Karpas-422 (cell line): ENCODE measurements around the gene ZNF562. TPM values are rescaled to one million over a fixed set of nuclear protein-coding genes. Genes with fewer than 3 reads are reported as not detected.
"Not testable (repeated sequence)": the region's sequence is repeated elsewhere in the genome, so short reads cannot be mapped to it uniquely, and the experiment has no call there.

ENCODE experiments used
- DNase-seq: peaks from one replicate; pipeline ENCODE4 v3.0.0-alpha.2; 2015
- H2AFZ ChIP-seq: fragments of 200-600 bp; sonication (generic); 2 replicates; pipeline ENCODE4 v1.6.1; 2014; ENCODE audit warnings: antibody characterized with exemption, low read length, mixed read lengths
- H3K27ac ChIP-seq: fragments of 200-600 bp; sonication (generic); 2 replicates; pipeline ENCODE4 v1.5.1; 2014; ENCODE audit warnings: mild to moderate bottlenecking, low read length, moderate library complexity
- H3K27me3 ChIP-seq: fragments of 200-600 bp; sonication (generic); 2 replicates; pipeline ENCODE4 v1.6.1; 2014; ENCODE audit warnings: low read length, mixed read lengths
- H3K36me3 ChIP-seq: fragments of 200-600 bp; sonication (generic); 2 replicates; pipeline ENCODE4 v1.6.1; 2014; ENCODE audit warnings: low read length, mixed read lengths; ENCODE audit not compliant: insufficient read depth
- H3K4me1 ChIP-seq: fragments of 200-600 bp; sonication (generic); 2 replicates; pipeline ENCODE4 v1.6.1; 2014; ENCODE audit warnings: mild to moderate bottlenecking, low read length, mixed read lengths
- H3K4me2 ChIP-seq: fragments of 200-600 bp; sonication (generic); 2 replicates; pipeline ENCODE4 v1.6.1; 2014; ENCODE audit warnings: low read length, low read depth, mild to moderate bottlenecking; ENCODE audit not compliant: poor library complexity, severe bottlenecking
- H3K4me3 ChIP-seq: fragments of 200-600 bp; sonication (generic); 2 replicates; pipeline ENCODE4 v1.5.1; 2014; ENCODE audit warnings: mild to moderate bottlenecking, antibody characterized with exemption, low read length, mixed read lengths
- H3K79me2 ChIP-seq: fragments of 200-600 bp; sonication (generic); 2 replicates; pipeline ENCODE4 v1.6.1; 2014; ENCODE audit warnings: mild to moderate bottlenecking, low read length, mixed read lengths
- H3K9ac ChIP-seq: fragments of 200-600 bp; sonication (generic); 2 replicates; pipeline ENCODE4 v1.6.0; 2014; ENCODE audit warnings: low read length
- H3K9me2 ChIP-seq: fragments of 200-600 bp; sonication (generic), shearing (Covaris generic); replicated peaks from 2 replicates; pipeline ENCODE4 v1.6.0; 2014; ENCODE audit warnings: mild to moderate bottlenecking, low read length, moderate library complexity; ENCODE audit not compliant: insufficient read depth
- H3K9me3 ChIP-seq: fragments of 300-700, 200-600 bp; sonication (generic); 2 replicates; pipeline ENCODE4 v1.6.1; 2014; ENCODE audit warnings: low read length, mixed read lengths
- H4K20me1 ChIP-seq: fragments of 200-600 bp; sonication (generic); 2 replicates; pipeline ENCODE4 v1.6.1; 2014; ENCODE audit warnings: mild to moderate bottlenecking, antibody characterized with exemption, low read length, low read depth; ENCODE audit not compliant: insufficient read depth
- total RNA-seq: library from RNA; depleted of rRNA; stranded (reverse); fragments of >200 nt; shearing (Covaris generic); gene quantifications from 2 replicates; pipeline ENCODE4 v1.2.3, GENCODE V29; 2014; ENCODE audit warnings: low replicate concordance

Gene ZNF562
- total RNA-seq, 1 experiment from 2014 or later: 35.5 TPM

DNA sequence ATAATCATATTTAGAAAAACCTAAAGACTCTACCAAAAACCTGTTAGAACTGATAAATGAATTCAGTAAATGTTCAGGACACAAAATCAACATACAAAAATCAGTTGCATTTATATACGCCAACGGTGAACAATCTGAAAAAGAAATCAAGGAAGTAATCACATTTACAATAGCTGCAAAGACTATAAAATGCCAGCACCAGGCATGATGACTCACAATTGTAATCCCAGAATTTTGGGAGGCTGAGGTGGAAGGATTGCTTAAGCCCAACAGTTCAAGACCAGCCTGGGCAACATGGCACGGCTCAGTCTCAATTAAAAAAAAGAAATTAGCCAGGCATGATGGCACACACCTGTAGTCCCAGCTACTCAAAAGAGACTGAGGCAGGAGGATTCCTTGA lies 7.0 kb downstream of the ZNF562 start:
- Histone ChIP-seq H3K4me1 (no peaks in the 10 kb centered on the region), H3K36me3 (peaks cover 75% of the 10 kb centered on the region), H3K4me3 (no peak overlapping the region), H3K27me3 (no peaks in the 10 kb centered on the region), H2AFZ (no peak overlapping the region), H3K4me2 (no peak overlapping the region), H3K9me2 (no peaks in the 10 kb centered on the region), H3K9ac (no peak overlapping the region), H3K9me3 (peaks cover 28% of the 10 kb centered on the region), H4K20me1 (no peaks in the 10 kb centered on the region), H3K27ac (no peak overlapping the region), H3K79me2 (peaks cover 100% of the 10 kb centered on the region)
- DNase-seq: no peak

DNA sequence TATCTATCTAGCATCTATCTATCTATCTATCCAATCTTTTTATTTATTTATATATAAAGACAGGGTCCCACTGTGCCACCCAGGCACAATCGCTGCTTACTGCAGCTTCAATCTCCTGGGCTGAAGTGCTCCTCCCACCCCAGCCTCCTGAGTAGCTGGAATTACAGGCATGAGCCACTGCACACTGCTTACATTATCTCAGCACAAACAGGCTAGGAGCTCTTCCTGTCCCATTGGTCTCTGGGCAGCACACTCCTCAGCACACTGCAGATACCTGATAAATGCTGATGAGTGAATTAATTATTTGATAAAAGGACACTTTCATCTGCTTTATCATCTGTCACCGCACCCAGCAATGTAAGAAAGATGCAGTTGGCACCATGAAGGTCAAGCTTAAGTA lies 16.1 kb downstream of the ZNF562 start:
- H3K27me3 ChIP-seq: no peaks in the 10 kb centered on the region
- H3K27ac ChIP-seq: no peak overlapping the region
- no peak for DNase-seq
- H2AFZ ChIP-seq: no peak overlapping the region
- H3K9me2 ChIP-seq: no peaks in the 10 kb centered on the region
- no peak overlapping the region for H3K4me2 ChIP-seq
- no peaks in the 10 kb centered on the region for H4K20me1 ChIP-seq
- H3K9me3 ChIP-seq: 0 out of 2 replicates have a peak, but pooled peaks cover 6% of the 10 kb centered on the region
- peaks cover 61% of the 10 kb centered on the region for H3K36me3 ChIP-seq
- H3K79me2 ChIP-seq: peaks cover 73% of the 10 kb centered on the region
- no peak overlapping the region for H3K9ac ChIP-seq
- no peak overlapping the region for H3K4me3 ChIP-seq
- no peaks in the 10 kb centered on the region for H3K4me1 ChIP-seq

DNA sequence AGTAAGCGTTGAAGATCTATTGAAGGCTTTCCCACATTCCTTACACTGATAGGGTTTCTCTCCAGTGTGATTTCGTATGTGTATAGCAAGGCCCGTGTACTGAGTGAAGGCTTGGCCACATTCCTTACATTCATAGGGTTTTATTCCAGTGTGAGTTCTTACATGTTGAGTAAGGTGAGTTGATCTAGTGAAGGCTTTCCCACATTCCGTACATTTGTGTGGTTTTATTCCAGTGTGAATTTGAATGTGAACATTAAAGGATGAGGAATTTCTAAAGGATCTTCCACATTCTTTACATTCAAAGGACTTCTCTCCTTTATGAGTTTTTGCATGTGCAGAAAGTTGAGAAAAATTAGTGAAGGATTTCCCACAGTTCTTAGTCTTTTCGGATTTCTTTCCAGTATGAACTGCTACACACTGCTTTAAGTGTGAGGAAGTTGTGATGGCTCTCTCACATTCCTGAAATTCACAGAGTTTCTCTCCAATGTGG lies 21.8 kb downstream of the ZNF562 start:
- DNase-seq, H3K27me3 ChIP-seq, H3K4me2 ChIP-seq, H4K20me1 ChIP-seq, H3K27ac ChIP-seq, H3K4me1 ChIP-seq, H3K4me3 ChIP-seq, H3K9me3 ChIP-seq, H3K9ac ChIP-seq, H2AFZ ChIP-seq, H3K9me2 ChIP-seq: not testable (repeated sequence)
- Histone ChIP-seq H3K79me2 (peaks cover 71% of the 10 kb centered on the region), H3K36me3 (peaks cover 84% of the 10 kb centered on the region)

DNA sequence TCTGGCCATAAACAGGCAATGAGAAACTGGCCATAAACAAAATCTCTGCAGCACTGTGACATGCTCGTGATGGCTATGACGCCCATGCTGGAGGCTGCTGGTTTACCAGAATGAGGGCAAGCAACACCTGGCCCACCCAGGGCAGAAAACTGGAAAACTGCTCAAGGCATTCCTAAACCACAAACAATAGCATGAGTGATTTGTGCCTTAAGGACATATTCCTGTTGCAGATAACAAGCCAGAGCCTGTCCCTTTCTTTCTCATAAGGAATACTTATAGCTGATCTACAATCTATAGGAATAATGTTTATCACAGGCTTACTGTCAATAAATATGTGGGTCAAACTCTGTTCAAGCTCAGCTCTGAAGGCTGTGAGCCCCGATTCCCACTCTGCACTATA lies 23.4 kb downstream of the ZNF562 start:
- not testable (repeated sequence) for H3K4me2 ChIP-seq, H3K9me2 ChIP-seq, H3K27ac ChIP-seq, H2AFZ ChIP-seq, H3K9ac ChIP-seq, H4K20me1 ChIP-seq, H3K4me1 ChIP-seq, H3K27me3 ChIP-seq, DNase-seq, H3K4me3 ChIP-seq, H3K9me3 ChIP-seq
- H3K36me3 ChIP-seq: peaks cover 75% of the 10 kb centered on the region
- peaks cover 74% of the 10 kb centered on the region for H3K79me2 ChIP-seq

DNA sequence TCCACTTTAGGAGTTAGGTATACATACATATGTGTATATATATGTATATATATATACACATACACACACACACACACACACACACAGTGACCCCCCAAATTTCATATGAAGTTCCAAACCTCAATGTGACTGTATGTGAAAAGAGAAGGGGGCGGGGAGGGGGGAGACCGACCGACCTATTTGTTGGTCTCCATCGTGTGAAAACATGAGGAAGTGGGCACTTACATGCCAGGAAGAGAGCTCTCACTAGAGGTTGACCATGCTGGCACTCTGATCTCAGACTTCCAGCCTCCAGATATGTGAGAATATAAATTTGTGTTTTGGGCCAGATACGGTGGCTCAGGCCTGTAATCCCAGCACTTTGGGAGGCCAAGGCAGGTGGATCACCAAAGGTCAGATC lies 24.6 kb downstream of the ZNF562 start:
- Histone ChIP-seq H3K79me2 (peaks cover 70% of the 10 kb centered on the region), H3K27me3 (no peaks in the 10 kb centered on the region), H3K36me3 (peaks cover 64% of the 10 kb centered on the region), H3K4me3 (no peak overlapping the region), H4K20me1 (no peaks in the 10 kb centered on the region), H3K9me2 (no peaks in the 10 kb centered on the region), H3K4me1 (no peaks in the 10 kb centered on the region), H3K9ac (no peak overlapping the region), H3K27ac (no peak overlapping the region), H2AFZ (no peak overlapping the region), H3K4me2 (no peak overlapping the region), H3K9me3 (peaks cover 8% of the 10 kb centered on the region; the same call in 1 of the 2 replicates)
- DNase-seq: no peak

DNA sequence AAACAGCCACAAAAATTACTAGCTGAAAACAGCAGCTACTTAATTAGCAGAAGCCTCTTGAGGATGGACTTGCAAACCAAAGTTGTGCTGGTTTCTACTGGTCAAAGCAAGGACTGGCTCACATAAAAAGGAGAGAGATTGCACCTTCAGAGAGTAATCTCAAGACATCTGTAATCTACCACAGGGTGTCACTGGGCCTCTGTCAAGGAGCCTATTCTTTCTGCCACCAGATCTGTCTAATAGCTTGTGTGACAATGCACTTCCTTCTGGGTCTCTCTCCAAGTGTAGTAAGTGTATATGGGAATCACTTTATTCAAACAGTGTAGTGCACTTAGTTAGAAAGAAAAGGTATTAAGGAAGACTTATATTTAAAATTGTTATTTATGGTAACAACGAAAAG lies 29.4 kb downstream of the ZNF562 start:
- no peaks in the 10 kb centered on the region for H3K9me2 ChIP-seq
- H3K79me2 ChIP-seq: peaks cover 26% of the 10 kb centered on the region
- no peak overlapping the region for H2AFZ ChIP-seq
- H3K27me3 ChIP-seq: no peaks in the 10 kb centered on the region
- H3K4me1 ChIP-seq: no peaks in the 10 kb centered on the region
- no peak overlapping the region for H3K4me3 ChIP-seq
- H3K9me3 ChIP-seq: no peaks in the 10 kb centered on the region
- no peaks in the 10 kb centered on the region for H4K20me1 ChIP-seq
- DNase-seq: peak; percentile 51
- no peak overlapping the region for H3K4me2 ChIP-seq
- H3K36me3 ChIP-seq: peaks cover 17% of the 10 kb centered on the region
- no peak overlapping the region for H3K9ac ChIP-seq
- no peak overlapping the region for H3K27ac ChIP-seq

DNA sequence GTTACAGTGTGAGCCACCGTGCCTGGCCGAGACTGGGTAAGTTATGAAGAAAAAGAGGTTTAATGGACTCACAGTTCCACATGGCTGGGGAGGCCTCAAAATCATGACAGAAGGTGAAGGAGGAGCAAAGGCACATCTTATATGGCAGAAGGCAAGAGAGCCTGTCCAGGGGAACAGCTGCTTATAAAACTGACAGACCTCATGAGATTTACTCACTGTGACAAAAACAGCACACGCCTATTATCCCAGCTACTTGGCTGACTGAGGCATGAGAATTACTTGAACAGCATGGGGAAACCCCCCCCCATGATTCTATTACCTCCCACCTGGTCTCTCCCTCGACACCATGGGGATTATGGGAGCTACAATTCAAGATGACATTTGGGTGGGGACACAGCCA lies 30.4 kb downstream of the ZNF562 start:
- Histone ChIP-seq H3K4me2 (no peak overlapping the region), H3K79me2 (peaks cover 18% of the 10 kb centered on the region), H4K20me1 (no peaks in the 10 kb centered on the region), H3K36me3 (peaks cover 10% of the 10 kb centered on the region), H3K9me3 (no peaks in the 10 kb centered on the region), H3K4me3 (no peak overlapping the region), H3K27ac (no peak overlapping the region), H3K9me2 (no peaks in the 10 kb centered on the region), H2AFZ (no peak overlapping the region), H3K27me3 (no peaks in the 10 kb centered on the region), H3K9ac (no peak overlapping the region), H3K4me1 (no peaks in the 10 kb centered on the region)
- DNase-seq: no peak

DNA sequence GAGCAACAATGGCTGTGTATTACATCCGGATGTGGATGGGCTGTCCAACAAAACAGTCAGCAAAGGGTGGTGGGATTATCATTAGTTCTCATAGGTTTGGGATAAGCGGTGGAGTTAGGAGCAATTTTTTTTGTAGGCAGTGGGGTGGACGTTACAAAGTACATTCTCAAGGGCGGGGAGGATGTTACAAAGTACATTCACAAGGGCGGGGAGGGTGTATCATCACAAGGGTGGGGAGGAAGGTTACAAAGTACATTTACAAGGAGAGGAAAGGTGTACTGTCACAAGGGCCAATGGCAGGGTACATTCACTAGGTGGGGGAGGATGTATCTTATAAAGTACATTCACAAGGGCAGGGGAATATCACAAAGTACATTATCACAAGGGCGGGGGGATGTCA lies 33.1 kb downstream of the ZNF562 start:
- H3K4me2 ChIP-seq: no peak overlapping the region
- no peaks in the 10 kb centered on the region for H4K20me1 ChIP-seq
- H3K27ac ChIP-seq: no peak overlapping the region
- peaks cover 3% of the 10 kb centered on the region for H3K36me3 ChIP-seq
- no peak overlapping the region for H3K9ac ChIP-seq
- H3K9me2 ChIP-seq: no peaks in the 10 kb centered on the region
- H3K4me3 ChIP-seq: no peak overlapping the region
- H3K9me3 ChIP-seq: no peaks in the 10 kb centered on the region
- no peaks in the 10 kb centered on the region for H3K4me1 ChIP-seq
- DNase-seq: no peak
- 0 out of 2 replicates have a peak, but pooled peaks cover 3% of the 10 kb centered on the region for H3K79me2 ChIP-seq
- H2AFZ ChIP-seq: no peak overlapping the region
- no peaks in the 10 kb centered on the region for H3K27me3 ChIP-seq

DNA sequence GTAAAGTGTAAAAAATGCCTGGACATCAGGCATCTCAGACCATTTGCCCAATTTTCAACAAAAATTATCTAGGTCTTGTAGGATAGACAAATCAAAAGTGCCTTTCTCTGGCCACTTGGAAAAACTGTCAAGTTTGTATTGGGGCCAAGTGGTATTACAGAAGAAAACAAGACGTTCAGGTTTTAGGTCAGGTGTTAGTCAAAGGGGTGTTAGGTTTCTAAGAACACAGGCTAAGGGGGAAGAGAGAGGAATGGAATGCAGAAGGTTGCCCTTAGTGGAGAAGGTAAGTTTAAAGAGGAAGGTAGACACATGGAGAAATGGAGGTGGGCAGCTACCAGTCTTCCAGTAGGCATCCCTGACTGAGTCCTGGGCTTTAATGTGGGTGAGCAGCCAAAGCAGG lies 33.9 kb downstream of the ZNF562 start:
- Histone ChIP-seq H3K79me2 (no peaks in the 10 kb centered on the region), H3K9ac (no peak overlapping the region)
- no peak for DNase-seq

More for the DNA sequence above, 33.9 kb downstream of the ZNF562 start:
- Histone ChIP-seq H3K4me3 (no peak overlapping the region), H3K36me3 (peaks cover 5% of the 10 kb centered on the region), H3K9me2 (no peaks in the 10 kb centered on the region), H3K27me3 (no peaks in the 10 kb centered on the region), H3K27ac (no peak overlapping the region), H4K20me1 (no peaks in the 10 kb centered on the region), H2AFZ (no peak overlapping the region), H3K4me1 (no peaks in the 10 kb centered on the region), H3K4me2 (no peak overlapping the region), H3K9me3 (no peaks in the 10 kb centered on the region)
